Aortic smooth muscle cell (primary cell): ENCODE results near the gene CCDC152. TPM values are rescaled to one million over a fixed set of nuclear protein-coding genes. Genes with fewer than 3 reads are reported as not detected.

Experiments used
- total RNA-seq: library from RNA; depleted of rRNA; stranded (reverse); fragments of >200 nt; gene quantifications from 2 replicates; pipeline ENCODE4 v1.2.3, GENCODE V29; 2014

CCDC152 gene, protein sequence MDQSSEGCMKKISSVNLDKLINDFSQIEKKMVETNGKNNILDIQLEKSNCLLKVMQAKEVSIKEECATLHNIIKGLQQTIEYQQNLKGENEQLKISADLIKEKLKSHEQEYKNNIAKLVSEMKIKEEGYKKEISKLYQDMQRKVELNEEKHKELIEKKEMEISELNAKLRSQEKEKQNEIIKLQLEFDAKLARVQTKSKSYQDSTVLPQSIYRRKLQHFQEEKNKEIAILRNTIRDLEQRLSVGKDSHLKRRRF
- total RNA-seq, result 3.0 and 3.8 TPM in 2 replicates

DNA sequence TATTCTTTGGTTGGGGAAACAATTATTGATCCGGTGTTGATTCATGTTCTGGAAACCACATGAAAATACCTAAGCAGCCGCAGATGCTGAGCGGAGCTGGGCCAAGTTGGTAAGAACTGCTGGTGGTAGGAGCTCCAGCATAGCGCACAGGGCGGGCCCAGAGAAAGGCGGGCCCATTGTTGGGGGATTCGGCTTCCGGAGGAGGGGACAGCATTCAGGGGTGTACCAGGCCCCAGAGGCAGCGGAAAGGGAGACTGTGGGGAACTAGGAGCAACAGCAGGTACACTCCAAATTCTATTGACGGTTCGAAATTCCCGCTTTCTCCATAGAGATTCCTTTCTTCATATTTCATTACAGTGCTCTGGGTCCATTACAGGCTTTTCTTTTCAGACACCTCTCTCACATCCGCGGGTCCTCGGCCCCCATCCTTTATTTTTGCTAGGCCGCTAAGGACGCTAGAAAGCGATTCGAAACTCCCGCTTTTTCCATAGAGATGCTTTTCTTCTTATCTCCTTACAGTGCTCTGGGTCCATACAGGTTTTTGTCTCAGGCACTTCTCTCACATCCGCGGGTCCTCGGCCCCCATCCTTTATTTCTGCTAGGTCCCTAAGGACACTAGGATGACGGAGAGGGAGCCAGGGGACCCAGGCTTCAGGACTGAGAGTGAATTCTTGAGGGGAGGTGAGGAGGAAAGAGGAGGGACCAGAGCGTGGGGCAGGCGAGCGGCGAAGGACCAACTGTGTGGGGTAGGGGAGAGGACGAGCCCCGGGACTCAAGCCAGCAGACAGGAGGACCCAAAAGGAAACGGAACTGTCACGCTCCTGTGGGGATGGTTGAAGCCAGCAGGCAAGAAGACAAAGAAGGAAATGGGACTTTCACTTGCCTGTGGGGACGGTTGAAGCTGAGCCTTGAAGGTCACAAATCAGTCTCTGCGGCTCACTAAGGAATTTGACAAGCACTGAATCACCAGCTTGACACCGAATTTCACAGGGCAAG is at the start of gene CCDC152:
TSS of gene CCDC152 (plus strand) at position 213 of the 996 bp plus-strand sequence. CDS start 2,304 bp downstream, outside the sequence.

GRCh38 chr5:42811591-42812446 is 55.2 kb downstream of the CCDC152 start, which contains the start of gene SELENOP:
SELENOP (minus strand) TSS chr5:42811892; CDS start chr5:42808353, 3,539 bp downstream.

Other genes with a start within 250 kb of the CCDC152 start
- gene SELENOP, start 55.1 kb downstream of the CCDC152 start, total RNA-seq, result 10.0 and 12.4 TPM in 2 replicates